ENCODE measurements around the gene HIPK2.

- TF ChIP-seq CTCF (conservative IDR thresholded peaks at IDR 0.05): no peak
- no peak for TF ChIP-seq ZFX (IDR thresholded peaks at IDR 0.05)
Measured at GRCh38 chr7:139586286-139586685, 191.5 kb downstream of the HIPK2 start.
